Adrenal gland (tissue), 12 donors: ENCODE data around the gene MAN1A1. TPM values are rescaled to one million over a fixed set of nuclear protein-coding genes. Genes with fewer than 3 reads are reported as not detected.

Source experiments
- DNase-seq, 7 donors: peaks; one replicate each; pipeline ENCODE4 v3.0.0-alpha.2; 2019 to 2020
- H3K27ac ChIP-seq, 5 donors: fragments of 200-600 bp; sonication (generic) in 4 of 5; 1 replicate in 3 of 5; 2 replicates in 2 of 5; pipeline versions ENCODE4 v1.5.1 to v1.8.0; 2016 to 2020; ENCODE audit warnings: mild to moderate bottlenecking in 1 of 5
- H3K27me3 ChIP-seq: fragments of 200-600 bp; 2 replicates; pipeline ENCODE4 v1.8.0; 2021
- H3K36me3 ChIP-seq, 2 donors: fragments of 200-600 bp; replicated peaks in 1 of 2; 1 replicate in 1 of 2; 2 replicates in 1 of 2; pipeline versions ENCODE4 v1.5.1 to v1.8.0; 2018 to 2022
- H3K4me1 ChIP-seq, 2 donors: fragments of 200-600 bp; replicated peaks in 1 of 2; 1 replicate in 1 of 2; 2 replicates in 1 of 2; pipeline versions ENCODE4 v1.5.1 to v1.8.0; 2018 to 2021
- H3K4me3 ChIP-seq, 4 donors: fragments of 200-600 bp; sonication (generic) in 3 of 4; one replicate each; pipeline ENCODE4 v1.5.1; 2016 to 2018
- H3K9me3 ChIP-seq, 3 donors: fragments of 200-600 bp; sonication (generic) in 1 of 3; replicated peaks in 1 of 3; 1 replicate in 2 of 3; 2 replicates in 1 of 3; pipeline versions ENCODE4 v1.5.1 to v1.8.0; 2016 to 2021
- CTCF ChIP-seq, 6 experiments: fragments of 450-650 bp in 4 of 6; fragments of 200-600 bp in 2 of 6; sonication (generic) in 1 of 6; IDR thresholded peaks; 1 replicate in 5 of 6; 2 replicates in 1 of 6; pipeline versions ENCODE4 v1.5.1 to v1.8.0; 2016 to 2021; ENCODE audit warnings: antibody characterized with exemption in 6 of 6, mild to moderate bottlenecking in 2 of 6, moderate library complexity in 1 of 6
- POLR2A ChIP-seq, 2 donors: fragments of 450-650 bp; IDR thresholded peaks; one replicate each; pipeline ENCODE4 v1.6.1; 2017; ENCODE audit warnings: antibody characterized with exemption in 2 of 2, mild to moderate bottlenecking in 2 of 2, moderate library complexity in 1 of 2
- whole genome bisulfite sequencing, 4 donors: extraction: QIAGEN DNeasy Blood & Tissue Kit in 2 of 4; methylation state at CpG; one replicate each; pipeline versions ENCODE4 v1.1.5 to v1.1.7; 2013 to 2017; 5-methylcytosine and 5-hydroxymethylcytosine counted together
- intact Hi-C, 2 donors: fragments of 100-400 bp; cut with DNase I; formaldehyde crosslinking; loops; one replicate each; pipeline versions ENCODE4 v1.14.1 to v1.15.0; 2022 to 2023
- polyA plus RNA-seq, 3 donors: library from polyadenylated mRNA; stranded (reverse); fragments of 200-250 nt in 2 of 3; fragments of 350-450 nt in 1 of 3; fragmentation: Illumina TruSeq in 1 of 3; extraction: RNeasy Lipid Tissue Mini Kit (QIAGEN cat#74804) in 1 of 3; gene quantifications; one replicate each; pipeline ENCODE4 v1.2.3, GENCODE V29; 2013 to 2014
- total RNA-seq, 9 donors: library from RNA; depleted of rRNA in 4 of 9; stranded (reverse); fragments of >200 nt in 4 of 9; fragments of 120-200 nt in 1 of 9; fragmentation: NEBNext Ultra II Directional in 1 of 9; extraction: Animal tissue kit (Norgen Biotek cat#: 25700) in 1 of 9; gene quantifications; one replicate each; pipeline versions ENCODE4 v1.1.0 to v1.2.4, GENCODE V29; 2013 to 2023
- donor health status: healthy with polysubstance abuse.
- donor health status: Bipolar disorder and iron deficiency.
- donor health status: DM: yes; HTN: yes; CAD: no.
- donor health status: DM: no; HTN: no; CAD: no.
- donor health status: DM: no; HTN: no; CAD: no.
- donor health status: DM: yes; HTN: yes; CAD: no.

Gene MAN1A1
- total and polyA plus RNA-seq, 12 donors, result 11.1 to 178 (median 108) TPM

DNA sequence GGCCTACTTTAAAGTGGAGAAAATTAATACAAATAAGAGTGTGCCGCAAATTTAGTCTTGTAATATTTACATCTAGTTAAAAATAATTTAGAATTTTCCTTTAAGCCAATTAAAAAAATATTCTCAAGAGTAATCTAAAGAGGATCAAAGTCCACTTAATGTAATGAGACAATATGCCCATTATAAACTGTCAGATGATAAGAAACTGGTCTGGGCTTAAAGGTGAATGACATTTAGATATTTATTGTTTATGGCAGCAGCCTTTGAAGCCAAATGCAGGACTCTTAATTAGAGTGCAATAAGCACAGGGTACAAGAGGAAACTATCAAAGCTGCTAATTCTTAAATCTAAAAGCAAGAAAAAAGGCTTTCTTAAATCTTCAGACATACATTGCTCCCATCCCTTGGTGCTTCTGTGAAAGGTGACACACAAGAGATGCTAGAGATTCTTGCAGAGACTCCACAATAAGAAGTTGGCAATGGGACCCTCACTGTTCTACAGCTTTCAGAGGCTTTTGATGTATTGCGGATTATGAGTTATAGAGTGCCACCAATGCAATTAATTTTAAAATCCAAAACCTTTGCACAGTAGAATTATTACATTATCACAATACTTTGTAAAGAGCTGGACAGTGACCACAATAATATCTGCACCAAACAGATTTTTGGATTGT lies 116.1 kb downstream of the MAN1A1 start:
- no peak for DNase-seq
- TF ChIP-seq CTCF (IDR thresholded peaks at IDR 0.05), result no peak
- TF ChIP-seq POLR2A (IDR thresholded peaks at IDR 0.05), result no peak
- no peaks in the 10 kb centered on the region for H3K36me3 ChIP-seq
- H3K4me3 ChIP-seq, result no peak overlapping the region
- 93 to 96% (median 95%) methylated on average over 2 of the region's 2 CpGs for WGBS, 4 donors
- no peaks in the 10 kb centered on the region for H3K4me1 ChIP-seq
- H3K27ac ChIP-seq, result no peak overlapping the region
- no peaks in the 10 kb centered on the region for H3K27me3 ChIP-seq
- no peaks in the 10 kb centered on the region for H3K9me3 ChIP-seq
- intact Hi-C loops, result no loop called here

- Histone ChIP-seq H3K4me1 (no peaks in the 10 kb centered on the region), H3K27me3 (no peaks in the 10 kb centered on the region), H3K36me3 (no peaks in the 10 kb centered on the region), H3K27ac (no peak overlapping the region), H3K9me3 (no peaks in the 10 kb centered on the region), H3K4me3 (no peak overlapping the region)
- WGBS, 4 donors, result 92 to 97% (median 95%) methylated on average over 4 of the region's 4 CpGs
- TF ChIP-seq CTCF (IDR thresholded peaks at IDR 0.05), result no peak
- TF ChIP-seq POLR2A (IDR thresholded peaks at IDR 0.05), result no peak
- no peak for DNase-seq
- intact Hi-C loops, result no loop called here
Measured at GRCh38 chr6:119231394-119231793, 118.2 kb downstream of the MAN1A1 start.

DNA sequence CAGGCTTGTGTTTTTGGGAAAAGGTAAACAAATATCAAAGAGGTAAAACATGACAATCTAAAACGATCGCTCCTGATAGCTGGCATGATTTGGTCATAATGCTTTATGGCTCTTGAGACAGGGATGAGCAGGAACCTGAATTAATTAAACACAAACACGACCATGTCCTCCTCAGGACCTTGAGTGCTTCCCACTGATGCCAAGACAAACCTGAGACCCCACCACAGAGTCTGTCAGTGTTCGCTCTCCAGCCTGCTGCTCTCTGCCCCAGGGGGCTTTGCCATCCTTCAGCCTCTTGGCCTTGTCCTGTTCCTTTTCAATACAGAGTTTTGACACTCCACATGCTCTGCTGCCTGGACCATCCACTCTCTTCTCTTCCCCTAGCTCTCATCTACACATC lies 119.4 kb downstream of the MAN1A1 start:
- Histone ChIP-seq H3K4me1 (no peaks in the 10 kb centered on the region), H3K9me3 (no peaks in the 10 kb centered on the region), H3K36me3 (no peaks in the 10 kb centered on the region), H3K27ac (no peak overlapping the region), H3K27me3 (no peaks in the 10 kb centered on the region), H3K4me3 (no peak overlapping the region)
- no peak for TF ChIP-seq CTCF (IDR thresholded peaks at IDR 0.05)
- no peak for TF ChIP-seq POLR2A (IDR thresholded peaks at IDR 0.05)
- DNase-seq, result no peak
- intact Hi-C loops, result no loop called here
- 92 to 94% (median 93%) methylated on average over 4 of the region's 4 CpGs for WGBS, 4 donors

- Histone ChIP-seq H3K36me3 (no peaks in the 10 kb centered on the region), H3K27me3 (no peaks in the 10 kb centered on the region), H3K4me3 (no peak overlapping the region), H3K27ac (no peak overlapping the region), H3K4me1 (no peaks in the 10 kb centered on the region), H3K9me3 (no peaks in the 10 kb centered on the region)
- DNase-seq, result no peak
- TF ChIP-seq POLR2A (IDR thresholded peaks at IDR 0.05) (no peak), CTCF (IDR thresholded peaks at IDR 0.05) (no peak)
- WGBS, 4 donors, result 91 to 99% (median 95%) methylated on average over 2 of the region's 2 CpGs
- intact Hi-C loops, result no loop called here
Measured at GRCh38 chr6:119227377-119227776, 122.2 kb downstream of the MAN1A1 start.
